Mesendoderm (in vitro differentiated cells): Measurements from ENCODE around the gene SNTB2.

ENCODE experiments used
- DNase-seq: peaks from one replicate; pipeline ENCODE4 v3.0.0; 2013
- H2AK5ac ChIP-seq: 2 replicates; pipeline ENCODE4 v1.6.1; 2013; ENCODE audit warnings: low read length, inconsistent platforms
- H2BK120ac ChIP-seq: 2 replicates; pipeline ENCODE4 v1.6.1; 2013; ENCODE audit warnings: low read depth, mild to moderate bottlenecking, low read length, moderate library complexity, mixed read lengths
- H2BK15ac ChIP-seq: replicated peaks from 2 replicates; pipeline ENCODE4 v1.6.1; 2013; ENCODE audit warnings: low read depth, mild to moderate bottlenecking, moderate library complexity
- H2BK5ac ChIP-seq: 2 replicates; pipeline ENCODE4 v1.6.1; 2013; ENCODE audit warnings: low read length, inconsistent platforms
- H3K18ac ChIP-seq: 2 replicates; pipeline ENCODE4 v1.6.1; 2013; ENCODE audit warnings: mild to moderate bottlenecking, low read length, mixed read lengths
- H3K23ac ChIP-seq: one replicate; pipeline ENCODE4 v1.6.1; 2013; ENCODE audit warnings: low read length
- H3K27ac ChIP-seq: 2 replicates; pipeline ENCODE4 v1.5.1; 2013; ENCODE audit warnings: low read depth, mild to moderate bottlenecking, inconsistent platforms, low read length, moderate library complexity
- H3K27me3 ChIP-seq: 2 replicates; pipeline ENCODE4 v1.6.1; 2013; ENCODE audit warnings: low read length, control low read depth, mild to moderate bottlenecking, inconsistent platforms; ENCODE audit not compliant: insufficient read depth, poor library complexity
- H3K36me3 ChIP-seq: 2 replicates; pipeline ENCODE4 v1.6.1; 2013; ENCODE audit warnings: low read length, inconsistent platforms; ENCODE audit not compliant: control insufficient read depth, insufficient read depth
- H3K4ac ChIP-seq: one replicate; pipeline ENCODE4 v1.6.1; 2013; ENCODE audit warnings: low read depth, mild to moderate bottlenecking, low read length, moderate library complexity
- H3K4me1 ChIP-seq: 2 replicates; pipeline ENCODE4 v1.6.1; 2013; ENCODE audit warnings: low read depth, low read length, inconsistent platforms; ENCODE audit not compliant: control insufficient read depth
- H3K4me2 ChIP-seq: 2 replicates; pipeline ENCODE4 v1.6.1; 2013; ENCODE audit warnings: low read length
- H3K4me3 ChIP-seq: 2 replicates; pipeline ENCODE4 v1.5.1; 2013; ENCODE audit warnings: mild to moderate bottlenecking, low read length
- H3K56ac ChIP-seq: one replicate; pipeline ENCODE4 v1.6.1; 2013; ENCODE audit warnings: low read length
- H3K79me1 ChIP-seq: 2 replicates; pipeline ENCODE4 v1.6.1; 2013; ENCODE audit warnings: low read length, inconsistent platforms
- H3K79me2 ChIP-seq: 2 replicates; pipeline ENCODE4 v1.6.1; 2013; ENCODE audit warnings: mild to moderate bottlenecking, low read length; ENCODE audit not compliant: control insufficient read depth, insufficient read depth
- H3K9ac ChIP-seq: 2 replicates; pipeline ENCODE4 v1.6.1; 2013; ENCODE audit warnings: low read length, inconsistent platforms
- H4K5ac ChIP-seq: one replicate; pipeline ENCODE4 v1.6.1; 2013; ENCODE audit warnings: low read length
- H4K8ac ChIP-seq: one replicate; pipeline ENCODE4 v1.6.1; 2013; ENCODE audit warnings: low read depth, mild to moderate bottlenecking, control low read depth, low read length, moderate library complexity
- WGBS: extraction: QIAGEN DNeasy Blood & Tissue Kit; methylation state at CpG from one replicate; pipeline ENCODE4 v1.1.7; 2013; ENCODE audit warnings: low lambda C conversion rate, missing lambda C conversion rate; ENCODE audit not compliant: insufficient coverage; ENCODE audit errors: extremely low coverage; 5-methylcytosine and 5-hydroxymethylcytosine counted together

SNTB2 gene

GRCh38 chr16:69165584-69165983 is 21.4 kb upstream of the SNTB2 start:
- Histone ChIP-seq H2BK5ac (no peak overlapping the region), H2AK5ac (no peak overlapping the region), H3K9ac (no peak overlapping the region), H3K4me1 (no peaks in the 10 kb centered on the region), H4K8ac (no peak overlapping the region), H3K4me2 (no peak overlapping the region), H2BK120ac (no peak overlapping the region), H3K36me3 (peaks cover 17% of the 10 kb centered on the region), H3K79me2 (no peaks in the 10 kb centered on the region), H3K27me3 (no peaks in the 10 kb centered on the region), H3K56ac (no peak overlapping the region), H3K4me3 (no peak overlapping the region), H3K79me1 (no peaks in the 10 kb centered on the region), H3K18ac (no peak overlapping the region), H2BK15ac (no peak overlapping the region), H3K4ac (no peak overlapping the region), H3K27ac (no peak overlapping the region), H4K5ac (no peak overlapping the region), H3K23ac (no peak overlapping the region)
- no peak for DNase-seq
- no CpG with 5 or more reads among the region's 6 CpGs for WGBS

- H2BK15ac ChIP-seq: no peak overlapping the region
- no peak overlapping the region for H3K4me2 ChIP-seq
- H2AK5ac ChIP-seq: no peak overlapping the region
- no peak overlapping the region for H3K27ac ChIP-seq
- no peaks in the 10 kb centered on the region for H3K4me1 ChIP-seq
- H3K79me2 ChIP-seq: no peaks in the 10 kb centered on the region
- H4K5ac ChIP-seq: no peak overlapping the region
- no peak for DNase-seq
- no peak overlapping the region for H3K4me3 ChIP-seq
- H2BK120ac ChIP-seq: no peak overlapping the region
- WGBS: no CpG with 5 or more reads among the region's 8 CpGs
- H3K56ac ChIP-seq: no peak overlapping the region
- H4K8ac ChIP-seq: no peak overlapping the region
- no peak overlapping the region for H3K4ac ChIP-seq
- no peak overlapping the region for H3K23ac ChIP-seq
- H3K18ac ChIP-seq: no peak overlapping the region
- no peak overlapping the region for H3K9ac ChIP-seq
- H3K36me3 ChIP-seq: peaks cover 17% of the 10 kb centered on the region
- no peak overlapping the region for H2BK5ac ChIP-seq
- H3K79me1 ChIP-seq: no peaks in the 10 kb centered on the region
- H3K27me3 ChIP-seq: no peaks in the 10 kb centered on the region
Observed at GRCh38 chr16:69166221-69166833, 20.6 kb upstream of the SNTB2 start.

- Histone ChIP-seq H3K56ac (no peak overlapping the region), H3K36me3 (peaks cover 17% of the 10 kb centered on the region), H3K79me1 (no peaks in the 10 kb centered on the region), H2BK15ac (no peak overlapping the region), H3K9ac (no peak overlapping the region), H3K4me2 (no peak overlapping the region), H3K79me2 (no peaks in the 10 kb centered on the region), H3K27ac (no peak overlapping the region), H3K27me3 (no peaks in the 10 kb centered on the region), H3K4ac (no peak overlapping the region), H4K8ac (no peak overlapping the region), H3K4me3 (no peak overlapping the region), H2BK120ac (no peak overlapping the region), H3K23ac (no peak overlapping the region), H3K18ac (no peak overlapping the region), H4K5ac (no peak overlapping the region), H2AK5ac (no peak overlapping the region), H2BK5ac (no peak overlapping the region), H3K4me1 (no peaks in the 10 kb centered on the region)
- no CpG with 5 or more reads among the region's 7 CpGs for WGBS
- DNase-seq: no peak
Observed at GRCh38 chr16:69166946-69167930, 19.7 kb upstream of the SNTB2 start.

GRCh38 chr16:69169051-69169450 is 17.9 kb upstream of the SNTB2 start:
- Histone ChIP-seq H3K4me3 (no peak overlapping the region), H3K27me3 (no peaks in the 10 kb centered on the region), H2BK120ac (no peak overlapping the region), H2BK15ac (no peak overlapping the region), H3K4ac (no peak overlapping the region), H4K8ac (no peak overlapping the region), H2AK5ac (no peak overlapping the region), H3K18ac (no peak overlapping the region), H3K9ac (no peak overlapping the region), H3K79me2 (no peaks in the 10 kb centered on the region), H3K36me3 (peaks cover 15% of the 10 kb centered on the region), H3K4me2 (no peak overlapping the region), H4K5ac (no peak overlapping the region), H3K79me1 (no peaks in the 10 kb centered on the region), H3K56ac (no peak overlapping the region), H3K23ac (no peak overlapping the region), H2BK5ac (no peak overlapping the region), H3K27ac (no peak overlapping the region), H3K4me1 (no peaks in the 10 kb centered on the region)
- WGBS: no CpG with 5 or more reads among the region's 4 CpGs
- no peak for DNase-seq

DNA sequence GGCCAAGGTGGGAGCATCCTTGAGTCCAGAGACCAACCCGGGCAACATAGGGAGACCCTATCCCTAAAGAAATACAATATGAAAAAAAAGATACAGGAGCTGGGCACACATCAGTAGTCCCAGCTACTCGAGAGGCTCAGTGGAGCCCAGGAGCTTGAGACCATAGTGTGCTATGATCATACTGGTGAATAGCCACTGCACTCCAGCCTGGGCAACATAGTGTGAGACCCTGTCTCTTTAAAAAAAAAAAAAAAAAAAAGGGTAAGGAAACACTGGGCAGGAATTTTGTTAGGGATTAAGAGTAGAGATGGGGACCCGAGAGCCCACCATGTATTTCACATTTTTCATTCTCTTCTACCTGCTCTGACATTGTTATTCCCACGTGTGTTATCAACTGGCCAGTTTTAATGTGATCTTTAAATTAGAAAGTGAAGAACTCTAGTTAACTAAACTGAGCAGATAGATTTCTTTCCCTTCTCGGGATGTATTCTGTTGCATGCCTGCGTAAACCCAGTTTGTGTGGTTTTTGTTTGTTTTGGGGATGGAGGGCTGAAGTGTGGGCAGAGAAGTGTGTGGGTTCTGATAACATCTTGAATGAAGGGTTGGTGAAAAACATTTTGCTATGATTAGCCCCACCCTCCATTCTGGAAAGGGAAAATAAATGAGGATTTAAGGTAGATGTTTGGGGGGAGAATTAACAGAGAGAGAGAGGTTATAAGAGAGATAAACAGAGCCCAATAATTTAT is 17.2 kb upstream of the SNTB2 start:
- Histone ChIP-seq H3K4me2 (no peak overlapping the region), H2BK120ac (no peak overlapping the region), H2BK5ac (no peak overlapping the region), H3K4ac (no peak overlapping the region), H3K36me3 (peaks cover 15% of the 10 kb centered on the region), H3K27ac (no peak overlapping the region), H4K5ac (no peak overlapping the region), H3K4me1 (no peaks in the 10 kb centered on the region), H2BK15ac (no peak overlapping the region), H3K18ac (no peak overlapping the region), H3K9ac (no peak overlapping the region), H3K23ac (no peak overlapping the region), H3K79me1 (no peaks in the 10 kb centered on the region), H3K4me3 (no peak overlapping the region), H3K79me2 (no peaks in the 10 kb centered on the region), H4K8ac (no peak overlapping the region), H2AK5ac (no peak overlapping the region), H3K56ac (no peak overlapping the region), H3K27me3 (no peaks in the 10 kb centered on the region)
- WGBS: no CpG with 5 or more reads among the region's 6 CpGs
- DNase-seq: no peak
